DMS 273 (cell line): ENCODE results near the gene CDH1.

Source experiments
- DNase-seq: peaks from one replicate; lab custom pipeline; 2025; ENCODE audit not compliant: unreplicated experiment; lab: John Stamatoyannopoulos, UW

The CDH1 gene

GRCh38 chr16:68843482-68844210 is 106.6 kb downstream of the CDH1 start, which contains the start of gene TANGO6:
Gene TANGO6, plus strand, starts transcription at chr16:68843531. Its CDS starts 87 bp downstream, at chr16:68843618.
- peak; percentile 95 for DNase-seq

GRCh38 chr16:68844211-68844564 is 107.1 kb downstream of the CDH1 start:
- no peak for DNase-seq

GRCh38 chr16:68848786-68849185 is 111.7 kb downstream of the CDH1 start:
- no peak for DNase-seq

GRCh38 chr16:68850481-68850880 is 113.4 kb downstream of the CDH1 start:
- DNase-seq = no peak

GRCh38 chr16:68851601-68852000 is 114.5 kb downstream of the CDH1 start:
- no peak for DNase-seq

- DNase-seq = no peak
Observed at GRCh38 chr16:68857479-68857878, 120.4 kb downstream of the CDH1 start.

GRCh38 chr16:68859828-68860227 is 122.7 kb downstream of the CDH1 start:
- DNase-seq = no peak

- DNase-seq = no peak
Observed at GRCh38 chr16:68860978-68861892, 124.1 kb downstream of the CDH1 start.

GRCh38 chr16:68866933-68867332 is 129.8 kb downstream of the CDH1 start:
- DNase-seq = peak; percentile 26

- DNase-seq = no peak
Observed at GRCh38 chr16:68869492-68870088, 132.5 kb downstream of the CDH1 start.

GRCh38 chr16:68873635-68874471 is 136.8 kb downstream of the CDH1 start:
- no peak for DNase-seq

- no peak for DNase-seq
Observed at GRCh38 chr16:68875871-68876270, 138.8 kb downstream of the CDH1 start.

- DNase-seq = no peak
Observed at GRCh38 chr16:68883685-68884084, 146.6 kb downstream of the CDH1 start.

- no peak for DNase-seq
Observed at GRCh38 chr16:68884401-68884800, 147.3 kb downstream of the CDH1 start.
